Suppressor macrophage treated with lipopolysaccharide for 1 hour (primary cell): ENCODE data around the gene PTPRK.
"Not testable (repeated sequence)": the region's sequence is repeated elsewhere in the genome, so short reads cannot be mapped to it uniquely, and the experiment has no call there.

Source experiments
- DNase-seq, 3 donors: peaks; one replicate each; pipeline ENCODE4 v3.0.0-alpha.2; 2020 to 2022

PTPRK gene

GRCh38 chr6:128437685-128438084, 82.7 kb downstream of the PTPRK start:
- DNase-seq: no peak

- not testable (repeated sequence) for DNase-seq
Measured at GRCh38 chr6:128434752-128435151, 85.6 kb downstream of the PTPRK start.

GRCh38 chr6:128432394-128432793, 88.0 kb downstream of the PTPRK start:
- DNase-seq: no peak

- no peak for DNase-seq
Measured at GRCh38 chr6:128427139-128427538, 93.3 kb downstream of the PTPRK start.

- no peak for DNase-seq
Measured at GRCh38 chr6:128425856-128426255, 94.5 kb downstream of the PTPRK start.

- no peak for DNase-seq
Measured at GRCh38 chr6:128422871-128423270, 97.5 kb downstream of the PTPRK start.

GRCh38 chr6:128422200-128422599, 98.2 kb downstream of the PTPRK start:
- no peak for DNase-seq

GRCh38 chr6:128421788-128422187, 98.6 kb downstream of the PTPRK start:
- no peak for DNase-seq

- DNase-seq: no peak
Measured at GRCh38 chr6:128417698-128418097, 102.7 kb downstream of the PTPRK start.

- DNase-seq: no peak
Measured at GRCh38 chr6:128415387-128415786, 105.0 kb downstream of the PTPRK start.

GRCh38 chr6:128414943-128415342, 105.5 kb downstream of the PTPRK start:
- no peak for DNase-seq

GRCh38 chr6:128413291-128413690, 107.1 kb downstream of the PTPRK start:
- no peak for DNase-seq

- DNase-seq: no peak
Measured at GRCh38 chr6:128412680-128413079, 107.7 kb downstream of the PTPRK start.

- DNase-seq: no peak
Measured at GRCh38 chr6:128410584-128410983, 109.8 kb downstream of the PTPRK start.

- no peak for DNase-seq
Measured at GRCh38 chr6:128409003-128409402, 111.4 kb downstream of the PTPRK start.

- no peak for DNase-seq
Measured at GRCh38 chr6:128406453-128406852, 113.9 kb downstream of the PTPRK start.

GRCh38 chr6:128403618-128404444, 116.6 kb downstream of the PTPRK start:
- DNase-seq: no peak

GRCh38 chr6:128400875-128401274, 119.5 kb downstream of the PTPRK start:
- DNase-seq: no peak

GRCh38 chr6:128397996-128398395, 122.4 kb downstream of the PTPRK start:
- no peak for DNase-seq

GRCh38 chr6:128395596-128395995, 124.8 kb downstream of the PTPRK start:
- DNase-seq: no peak

GRCh38 chr6:128395188-128395587, 125.2 kb downstream of the PTPRK start:
- no peak for DNase-seq

GRCh38 chr6:128394167-128394566, 126.2 kb downstream of the PTPRK start:
- no peak for DNase-seq

GRCh38 chr6:128389820-128390534, 130.4 kb downstream of the PTPRK start:
- no peak for DNase-seq

- DNase-seq: no peak
Measured at GRCh38 chr6:128388380-128388779, 132.0 kb downstream of the PTPRK start.
